Mesenteric fat pad (tissue), 1 donor: ENCODE measurements around the gene NTNG1. TPM values are rescaled to one million over a fixed set of nuclear protein-coding genes. Genes with fewer than 3 reads are reported as not detected.

Experiments used
- total RNA-seq: library from RNA; stranded (reverse); fragmentation: NEBNext Ultra II Directional; extraction: Animal tissue kit (Norgen Biotek cat#: 25700); gene quantifications from one replicate; pipeline ENCODE4 v1.2.1, GENCODE V29; 2021
- donor health status: DM: yes; HTN: yes; CAD: no.

The NTNG1 gene
- total RNA-seq, 1 donor from 2014 or later, result not detected

Other genes with a start within 250 kb of the NTNG1 start
- gene PRMT6, start 84.4 kb upstream of the NTNG1 start, total RNA-seq, result 6.5 TPM